Epithelial cell of alveolus of lung (primary cell): Measurements from ENCODE around the gene SPPL2B. TPM values are rescaled to one million over a fixed set of nuclear protein-coding genes. Genes with fewer than 3 reads are reported as not detected.

Experiments
- total RNA-seq: library from RNA; depleted of rRNA; stranded (reverse); fragments of >200 nt; gene quantifications from 2 replicates; pipeline ENCODE4 v1.2.1, GENCODE V29; 2015

The SPPL2B gene
- 18.7 and 36.3 TPM in 2 replicates for total RNA-seq

GRCh38 chr19:2328401-2329148 is at the start of gene SPPL2B, which contains the start of gene LSM7:
Gene SPPL2B (plus strand): TSS chr19:2328684. CDS start chr19:2328710, 26 bp downstream.
Gene LSM7 (minus strand): TSS chr19:2328586. CDS start chr19:2328566, 20 bp downstream.

GRCh38 chr19:2282062-2282861 is 46.2 kb upstream of the SPPL2B start, which contains the start of gene PEAK3:
Gene PEAK3 (minus strand): TSS chr19:2282175. CDS start chr19:2280931, 1,244 bp downstream.

GRCh38 chr19:2308114-2308556 is 20.3 kb upstream of the SPPL2B start, which contains the start of gene LINGO3:
Gene LINGO3 (minus strand): TSS chr19:2308154. CDS start chr19:2291776, 16,378 bp downstream.

GRCh38 chr19:2359992-2360685 is 31.7 kb downstream of the SPPL2B start, which contains the start of gene TMPRSS9:
Gene TMPRSS9 (plus strand): TSS chr19:2360265. CDS start chr19:2389786, 29,521 bp downstream.

Other genes starting within 250 kb of the SPPL2B start
- gene MOB3A, start 232.4 kb upstream of the SPPL2B start, total RNA-seq: 27.5 and 36.5 TPM in 2 replicates
- 0.13 and 2.9 TPM in 2 replicates for gene IZUMO4, start 231.8 kb upstream of the SPPL2B start, total RNA-seq
- 77.9 and 99.9 TPM in 2 replicates for gene AP3D1, start 177.1 kb upstream of the SPPL2B start, total RNA-seq
- gene DOT1L, start 164.8 kb upstream of the SPPL2B start, total RNA-seq: 8.0 and 24.8 TPM in 2 replicates
- 49.7 and 72.8 TPM in 2 replicates for gene PLEKHJ1, start 92.4 kb upstream of the SPPL2B start, total RNA-seq
- gene SF3A2, start 91.9 kb upstream of the SPPL2B start, total RNA-seq: 42.5 and 47.8 TPM in 2 replicates
- gene AMH, start 79.4 kb upstream of the SPPL2B start, total RNA-seq: under 0.01 and 2.3 TPM in 2 replicates
- gene JSRP1, start 72.3 kb upstream of the SPPL2B start, total RNA-seq: 3.2 TPM in 1 of 2 replicates, not detected in the other
- 0.13 TPM in 1 of 2 replicates, not detected in the other for gene PEAK3, start 46.5 kb upstream of the SPPL2B start, total RNA-seq
- not detected in 2 replicates for gene LINGO3, start 20.5 kb upstream of the SPPL2B start, total RNA-seq
- gene LSM7, start 98 bp upstream of the SPPL2B start, total RNA-seq: 135 and 247 TPM in 2 replicates
- gene TMPRSS9, start 31.6 kb downstream of the SPPL2B start, total RNA-seq: 0.26 TPM in 1 of 2 replicates, not detected in the other
- 56.9 and 71.1 TPM in 2 replicates for gene TIMM13, start 98.9 kb downstream of the SPPL2B start, total RNA-seq
- gene LMNB2, start 128.3 kb downstream of the SPPL2B start, total RNA-seq: 73.4 and 109 TPM in 2 replicates
- 56.2 and 71.7 TPM in 2 replicates for gene GADD45B, start 147.4 kb downstream of the SPPL2B start, total RNA-seq